Lower lobe of right lung (tissue), 2 donors: ENCODE measurements around the gene IL1RN. TPM values are rescaled to one million over a fixed set of nuclear protein-coding genes. Genes with fewer than 3 reads are reported as not detected.

Source experiments
- ATAC-seq, 2 donors: fragments of 200-7000 bp; cut with Tn5 transposase; one replicate each; pipeline ENCODE4 v1.9.1; 2020 to 2022; ENCODE audit warnings: mild to moderate bottlenecking in 2 of 2, moderate library complexity in 2 of 2
- DNase-seq: peaks from one replicate; pipeline ENCODE4 v3.0.0-alpha.2; 2020
- H3K27ac ChIP-seq: fragments of 200-600 bp; one replicate; pipeline ENCODE4 v1.8.0; 2022
- H3K27me3 ChIP-seq: fragments of 200-600 bp; one replicate; pipeline ENCODE4 v1.8.0; 2022; ENCODE audit warnings: low read depth
- H3K36me3 ChIP-seq: fragments of 200-600 bp; one replicate; pipeline ENCODE4 v1.8.0; 2022; ENCODE audit warnings: mild to moderate bottlenecking
- H3K4me1 ChIP-seq: fragments of 200-600 bp; one replicate; pipeline ENCODE4 v1.8.0; 2022
- H3K4me3 ChIP-seq: fragments of 200-600 bp; one replicate; pipeline ENCODE4 v1.8.0; 2022; ENCODE audit warnings: mild to moderate bottlenecking
- H3K9me3 ChIP-seq: fragments of 200-600 bp; one replicate; pipeline ENCODE4 v1.8.0; 2022
- intact Hi-C: fragments of 100-400 bp; cut with DNase I; formaldehyde crosslinking; loops from one replicate; pipeline ENCODE4 v1.11.0; 2022
- total RNA-seq: library from RNA; stranded (reverse); fragmentation: NEBNext Ultra II Directional; extraction: Animal tissue kit (Norgen Biotek cat#: 25700); gene quantifications from one replicate; pipeline ENCODE4 v1.2.1, GENCODE V29; 2021
- TF ChIP-seq, protein P1 (sequence below): fragments of 200-600 bp; IDR thresholded peaks from one replicate; pipeline ENCODE4 v1.8.0; 2022; ENCODE audit warnings: antibody characterized with exemption, mild to moderate bottlenecking
- donor health status: DM: no; HTN: yes; CAD: no; lungs with severe emphysema.

Gene IL1RN
- total RNA-seq, 1 donor from 2014 or later = 20.1 TPM

DNA sequence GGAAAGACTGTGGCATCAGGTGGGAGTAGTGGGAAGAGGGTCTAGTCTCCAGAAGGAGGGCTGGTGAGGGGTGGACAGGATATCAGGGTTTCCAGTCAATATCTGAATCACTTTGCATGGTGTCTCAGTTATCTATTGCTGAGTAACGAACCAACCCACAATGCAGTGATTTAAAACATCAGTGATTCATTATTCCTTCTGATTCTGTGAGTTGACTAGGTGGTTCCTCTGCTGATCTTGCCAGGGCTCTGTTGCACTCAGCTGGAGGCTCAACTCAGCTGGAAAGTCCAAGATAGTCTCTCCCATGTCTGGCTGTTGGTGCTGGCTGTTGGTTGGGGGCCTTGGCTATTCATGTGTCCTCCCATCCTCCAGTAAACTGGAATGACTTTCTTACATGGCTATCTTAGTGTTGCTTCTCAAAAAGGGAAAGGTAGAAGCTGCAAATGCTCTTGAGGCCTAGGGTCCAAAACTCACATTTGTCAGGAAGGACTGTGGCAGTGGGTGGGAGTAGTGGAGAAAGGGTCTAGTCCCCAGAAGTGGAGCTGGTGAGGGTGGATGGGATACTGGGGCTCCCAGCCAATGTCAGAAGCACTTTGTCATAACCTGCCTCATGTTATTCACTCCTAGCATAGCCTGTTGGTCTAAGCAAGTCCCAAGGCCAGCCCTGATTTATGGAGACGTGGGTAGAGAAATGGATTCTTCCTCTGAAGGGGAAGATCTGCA is 45.7 kb upstream of the IL1RN start:
- TF ChIP-seq, protein P1, sequence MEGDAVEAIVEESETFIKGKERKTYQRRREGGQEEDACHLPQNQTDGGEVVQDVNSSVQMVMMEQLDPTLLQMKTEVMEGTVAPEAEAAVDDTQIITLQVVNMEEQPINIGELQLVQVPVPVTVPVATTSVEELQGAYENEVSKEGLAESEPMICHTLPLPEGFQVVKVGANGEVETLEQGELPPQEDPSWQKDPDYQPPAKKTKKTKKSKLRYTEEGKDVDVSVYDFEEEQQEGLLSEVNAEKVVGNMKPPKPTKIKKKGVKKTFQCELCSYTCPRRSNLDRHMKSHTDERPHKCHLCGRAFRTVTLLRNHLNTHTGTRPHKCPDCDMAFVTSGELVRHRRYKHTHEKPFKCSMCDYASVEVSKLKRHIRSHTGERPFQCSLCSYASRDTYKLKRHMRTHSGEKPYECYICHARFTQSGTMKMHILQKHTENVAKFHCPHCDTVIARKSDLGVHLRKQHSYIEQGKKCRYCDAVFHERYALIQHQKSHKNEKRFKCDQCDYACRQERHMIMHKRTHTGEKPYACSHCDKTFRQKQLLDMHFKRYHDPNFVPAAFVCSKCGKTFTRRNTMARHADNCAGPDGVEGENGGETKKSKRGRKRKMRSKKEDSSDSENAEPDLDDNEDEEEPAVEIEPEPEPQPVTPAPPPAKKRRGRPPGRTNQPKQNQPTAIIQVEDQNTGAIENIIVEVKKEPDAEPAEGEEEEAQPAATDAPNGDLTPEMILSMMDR = no peak
- no peaks in the 10 kb centered on the region for H3K27me3 ChIP-seq
- no peak overlapping the region for H3K27ac ChIP-seq
- no peak overlapping the region for H3K4me3 ChIP-seq
- H3K9me3 ChIP-seq = no peaks in the 10 kb centered on the region
- ATAC-seq (no peak), DNase-seq (no peak)
- no peaks in the 10 kb centered on the region for H3K36me3 ChIP-seq
- intact Hi-C loops = no loop called here
- no peaks in the 10 kb centered on the region for H3K4me1 ChIP-seq

DNA sequence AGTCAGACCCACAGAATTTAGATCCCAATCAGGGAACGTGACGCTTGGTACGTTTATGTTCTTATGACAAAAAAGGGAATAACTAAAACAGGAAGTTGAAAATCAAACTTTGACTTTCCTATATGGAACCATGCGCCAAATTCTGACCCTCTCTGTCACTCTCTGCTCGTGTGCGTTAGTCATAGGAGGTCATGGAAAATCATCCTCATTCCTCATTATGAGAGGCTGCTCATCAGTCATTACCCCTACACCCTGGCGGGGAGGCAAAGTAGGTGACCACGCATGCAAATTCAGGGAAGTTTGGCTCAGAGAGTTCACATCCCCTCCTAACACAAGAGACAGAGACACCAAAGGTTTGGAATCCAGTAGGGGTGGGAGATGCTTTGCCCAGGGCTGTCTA is 44.1 kb upstream of the IL1RN start:
- Histone ChIP-seq H3K9me3 (no peaks in the 10 kb centered on the region), H3K27me3 (no peaks in the 10 kb centered on the region), H3K4me3 (no peak overlapping the region), H3K4me1 (no peaks in the 10 kb centered on the region), H3K36me3 (no peaks in the 10 kb centered on the region), H3K27ac (no peak overlapping the region)
- TF ChIP-seq, protein P1 = no peak
- no peak for DNase-seq
- ATAC-seq = peak; percentile 27 to 48
- intact Hi-C loops = no loop called here

DNA sequence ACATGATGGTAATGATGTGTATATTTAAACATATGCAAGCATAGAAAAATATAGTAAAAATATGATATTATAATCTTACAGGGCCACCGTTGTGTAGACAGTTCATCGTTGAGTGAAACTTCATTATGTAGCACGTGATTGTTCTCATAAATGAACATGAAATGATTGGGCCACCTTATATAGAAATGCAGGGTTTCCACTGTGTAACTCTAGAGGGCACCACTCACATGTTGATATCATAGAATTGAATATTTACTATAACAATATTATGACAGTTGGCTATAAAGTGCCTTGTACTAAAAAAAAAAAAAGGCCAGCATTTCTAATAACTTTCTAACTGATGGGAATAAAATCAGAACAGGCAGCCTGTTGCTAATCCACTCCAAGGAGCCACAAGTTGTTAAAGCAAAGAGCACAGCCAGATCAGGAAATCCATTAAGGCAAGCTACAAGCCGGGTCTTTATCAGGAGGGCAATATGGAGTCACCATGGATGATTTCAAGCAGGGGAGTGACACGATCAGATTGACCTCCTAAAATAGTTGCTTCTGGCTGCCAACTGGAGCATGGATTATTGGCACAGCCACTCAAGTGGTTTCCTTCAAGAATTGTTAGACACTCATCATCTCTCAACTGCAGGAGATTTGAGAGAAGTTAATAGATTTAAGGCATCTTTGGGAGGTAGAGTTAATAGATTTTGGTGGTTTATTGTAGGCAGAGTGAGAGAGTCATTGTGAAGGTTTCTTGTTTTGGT is 43.0 kb upstream of the IL1RN start:
- Histone ChIP-seq H3K27me3 (no peaks in the 10 kb centered on the region), H3K27ac (no peak overlapping the region), H3K9me3 (no peaks in the 10 kb centered on the region), H3K36me3 (no peaks in the 10 kb centered on the region), H3K4me1 (no peaks in the 10 kb centered on the region), H3K4me3 (no peak overlapping the region)
- intact Hi-C loops = no loop called here
- TF ChIP-seq, protein P1 = peak; percentile 35
- no peak for DNase-seq
- peak; percentile 57 to 67 for ATAC-seq

DNA sequence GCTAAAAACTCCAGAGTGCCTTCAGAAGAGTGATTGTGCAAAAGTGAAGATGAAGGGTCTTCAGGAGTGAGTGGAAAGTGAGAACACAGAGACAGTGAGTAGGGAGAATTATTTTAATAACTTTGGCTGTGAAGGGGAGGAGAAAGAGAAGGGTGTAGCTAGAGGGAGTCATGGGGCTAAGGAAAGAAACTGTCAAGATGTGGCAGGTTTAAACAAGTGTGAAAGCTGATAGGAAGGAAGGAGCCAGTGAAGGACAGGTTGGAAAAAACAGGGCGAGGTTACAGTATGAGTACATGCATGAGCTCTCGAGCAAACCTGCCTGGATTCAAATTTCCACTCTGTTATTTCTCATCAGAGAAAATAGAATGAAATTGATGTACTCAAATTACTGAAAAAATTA is 41.9 kb upstream of the IL1RN start:
- Histone ChIP-seq H3K4me3 (no peak overlapping the region), H3K27me3 (no peaks in the 10 kb centered on the region), H3K9me3 (no peaks in the 10 kb centered on the region), H3K36me3 (no peaks in the 10 kb centered on the region), H3K4me1 (no peaks in the 10 kb centered on the region), H3K27ac (no peak overlapping the region)
- DNase-seq (no peak), ATAC-seq (no peak)
- intact Hi-C loops = no loop called here
- TF ChIP-seq, protein P1 = no peak

- Histone ChIP-seq H3K4me1 (no peaks in the 10 kb centered on the region), H3K4me3 (no peak overlapping the region), H3K36me3 (no peaks in the 10 kb centered on the region), H3K27ac (no peak overlapping the region), H3K9me3 (no peaks in the 10 kb centered on the region), H3K27me3 (no peaks in the 10 kb centered on the region)
- intact Hi-C loops = no loop called here
- TF ChIP-seq, protein P1 = no peak
- ATAC-seq (peak in 1 of 2 donors; percentile 33), DNase-seq (no peak)
These were observed 39.0 kb upstream of the IL1RN start for GRCh38 chr2:113088213-113088992.
